Forelimb muscle (tissue), 1 donor: ENCODE data around the gene DNAJC13. TPM values are rescaled to one million over a fixed set of nuclear protein-coding genes. Genes with fewer than 3 reads are reported as not detected.

ENCODE experiments used
- DNase-seq: peaks from one replicate; pipeline ENCODE4 v3.0.0-alpha.2; 2013; ENCODE audit warnings: low read depth
- polyA plus RNA-seq: library from polyadenylated mRNA; unstranded; fragments of 120-200 nt; gene quantifications from one replicate; pipeline ENCODE4 v1.2.1, GENCODE V29; 2013; ENCODE audit not compliant: insufficient read length

The DNAJC13 gene
- polyA plus RNA-seq, 1 donor, result 33.2 TPM

GRCh38 chr3:132405609-132406299 is 11.5 kb upstream of the DNAJC13 start:
- DNase-seq, result no peak

- DNase-seq, result no peak
These were observed 10.7 kb upstream of the DNAJC13 start for GRCh38 chr3:132406587-132406986.

GRCh38 chr3:132407025-132407424 is 10.3 kb upstream of the DNAJC13 start:
- DNase-seq, result no peak

GRCh38 chr3:132414841-132415240 is 2.5 kb upstream of the DNAJC13 start:
- no peak for DNase-seq

GRCh38 chr3:132416161-132416560 is 1.1 kb upstream of the DNAJC13 start:
- no peak for DNase-seq

- no peak for DNase-seq
These were observed 551 bp downstream of the DNAJC13 start for GRCh38 chr3:132417695-132418411.

- DNase-seq, result no peak
These were observed 1.6 kb downstream of the DNAJC13 start for GRCh38 chr3:132418916-132419315.

GRCh38 chr3:132421832-132422231 is 4.5 kb downstream of the DNAJC13 start:
- DNase-seq, result no peak

- no peak for DNase-seq
These were observed 5.2 kb downstream of the DNAJC13 start for GRCh38 chr3:132422531-132422930.

- DNase-seq, result no peak
These were observed 15.3 kb downstream of the DNAJC13 start for GRCh38 chr3:132432639-132433038.

GRCh38 chr3:132433121-132433520 is 15.8 kb downstream of the DNAJC13 start:
- no peak for DNase-seq

- no peak for DNase-seq
These were observed 18.1 kb downstream of the DNAJC13 start for GRCh38 chr3:132435224-132435910.

GRCh38 chr3:132435911-132436425 is 18.7 kb downstream of the DNAJC13 start:
- no peak for DNase-seq

- no peak for DNase-seq
These were observed 26.1 kb downstream of the DNAJC13 start for GRCh38 chr3:132443421-132443820.

- no peak for DNase-seq
These were observed 27.1 kb downstream of the DNAJC13 start for GRCh38 chr3:132444383-132444782.

GRCh38 chr3:132445817-132446216 is 28.5 kb downstream of the DNAJC13 start:
- no peak for DNase-seq

GRCh38 chr3:132448216-132448961 is 31.1 kb downstream of the DNAJC13 start:
- peak; percentile 29 for DNase-seq

- DNase-seq, result no peak
These were observed 38.8 kb downstream of the DNAJC13 start for GRCh38 chr3:132456136-132456535.

- no peak for DNase-seq
These were observed 39.3 kb downstream of the DNAJC13 start for GRCh38 chr3:132456571-132456970.

GRCh38 chr3:132457286-132457685 is 40.0 kb downstream of the DNAJC13 start:
- DNase-seq, result no peak

GRCh38 chr3:132459551-132459950 is 42.2 kb downstream of the DNAJC13 start:
- no peak for DNase-seq

- no peak for DNase-seq
These were observed 44.2 kb downstream of the DNAJC13 start for GRCh38 chr3:132461544-132461943.
